ENCODE measurements around the gene IFI6. TPM values are rescaled to one million over a fixed set of nuclear protein-coding genes. Genes with fewer than 3 reads are reported as not detected.

Gene IFI6
- polyA plus RNA-seq, 4 donors: 21.6 to 53.3 (median 25.5) TPM

Other genes starting within 250 kb of the IFI6 start
- gene WASF2, start 182.0 kb downstream of the IFI6 start, polyA plus RNA-seq (ENCODE audit: insufficient read length in 4 of 4): 100 to 1,000 TPM; 106 to 159 (median 139) TPM
- 10 to 100 TPM; 35.9 to 63.8 (median 52.3) TPM for gene AHDC1, start 68.0 kb downstream of the IFI6 start, polyA plus RNA-seq (ENCODE audit: insufficient read length in 4 of 4)
- gene FGR, start 37.0 kb downstream of the IFI6 start, polyA plus RNA-seq (ENCODE audit: insufficient read length in 4 of 4): 1 to 10 TPM; 1.2 to 2.8 (median 1.8) TPM
- gene FAM76A, start 53.8 kb upstream of the IFI6 start, polyA plus RNA-seq (ENCODE audit: insufficient read length in 4 of 4): 10 to 100 TPM; 11.9 to 16.7 (median 14.5) TPM
- 10 to 100 TPM; 45.7 to 53.0 (median 50.4) TPM for gene STX12, start 101.0 kb upstream of the IFI6 start, polyA plus RNA-seq (ENCODE audit: insufficient read length in 4 of 4)
- gene PPP1R8, start 158.6 kb upstream of the IFI6 start, polyA plus RNA-seq (ENCODE audit: insufficient read length in 4 of 4): 10 to 100 TPM; 51.3 to 63.3 (median 55.7) TPM
- 1 to 10 TPM; 3.4 to 4.2 (median 3.5) TPM for gene THEMIS2, start 200.4 kb upstream of the IFI6 start, polyA plus RNA-seq (ENCODE audit: insufficient read length in 4 of 4)
- gene RPA2, start 242.4 kb upstream of the IFI6 start, polyA plus RNA-seq (ENCODE audit: insufficient read length in 4 of 4): 10 to 100 TPM; 57.8 to 68.0 (median 62.8) TPM

Data from left renal pelvis (tissue), 4 donors.